H1 (cell line): ENCODE measurements around the gene RRAS. TPM values are rescaled to one million over a fixed set of nuclear protein-coding genes. Genes with fewer than 3 reads are reported as not detected.

ENCODE experiments used
- CEBPB ChIP-seq: IDR thresholded peaks from 2 replicates; pipeline ENCODE4 v1.6.1; 2012; ENCODE audit warnings: low read depth, low read length
- CHD2 ChIP-seq: IDR thresholded peaks from 2 replicates; pipeline ENCODE4 v1.6.1; 2012; ENCODE audit warnings: low read length, improper control_type of control experiment
- SIN3A ChIP-seq, 2 experiments: IDR thresholded peaks in 1 of 2; conservative IDR thresholded peaks in 1 of 2; 2 replicates each; pipeline ENCODE4 v1.6.1; 2011 to 2012; ENCODE audit warnings: low read length in 2 of 2, improper control_type of control experiment in 1 of 2, low read depth in 1 of 2, mild to moderate bottlenecking in 1 of 2
- polyA plus RNA-seq, 7 experiments: library from polyadenylated mRNA; depleted of rRNA in 3 of 7; stranded (reverse) in 5 of 7; unstranded in 2 of 7; fragments of >200 nt in 5 of 7; fragments of 200-250 nt in 2 of 7; gene quantifications; 1 replicate in 5 of 7; 2 replicates in 1 of 7; 4 replicates in 1 of 7; pipeline versions ENCODE4 v1.2.1 to v1.2.3, GENCODE V29; 2011 to 2013; ENCODE audit warnings: missing spikeins in 2 of 7, mixed read lengths in 2 of 7
- total RNA-seq: library from RNA; stranded (reverse); fragmentation: NEBNext Ultra II Directional; extraction: Animal tissue kit (Norgen Biotek cat#: 25700); gene quantifications from 2 replicates; pipeline ENCODE4 v1.2.1, GENCODE V29; 2021

Gene RRAS
- total and polyA plus RNA-seq, 2 of the 8 experiments (the other 6 are each of a cell fraction or from before 2014, with no cell fraction given): 17.7 to 49.1 TPM

DNA sequence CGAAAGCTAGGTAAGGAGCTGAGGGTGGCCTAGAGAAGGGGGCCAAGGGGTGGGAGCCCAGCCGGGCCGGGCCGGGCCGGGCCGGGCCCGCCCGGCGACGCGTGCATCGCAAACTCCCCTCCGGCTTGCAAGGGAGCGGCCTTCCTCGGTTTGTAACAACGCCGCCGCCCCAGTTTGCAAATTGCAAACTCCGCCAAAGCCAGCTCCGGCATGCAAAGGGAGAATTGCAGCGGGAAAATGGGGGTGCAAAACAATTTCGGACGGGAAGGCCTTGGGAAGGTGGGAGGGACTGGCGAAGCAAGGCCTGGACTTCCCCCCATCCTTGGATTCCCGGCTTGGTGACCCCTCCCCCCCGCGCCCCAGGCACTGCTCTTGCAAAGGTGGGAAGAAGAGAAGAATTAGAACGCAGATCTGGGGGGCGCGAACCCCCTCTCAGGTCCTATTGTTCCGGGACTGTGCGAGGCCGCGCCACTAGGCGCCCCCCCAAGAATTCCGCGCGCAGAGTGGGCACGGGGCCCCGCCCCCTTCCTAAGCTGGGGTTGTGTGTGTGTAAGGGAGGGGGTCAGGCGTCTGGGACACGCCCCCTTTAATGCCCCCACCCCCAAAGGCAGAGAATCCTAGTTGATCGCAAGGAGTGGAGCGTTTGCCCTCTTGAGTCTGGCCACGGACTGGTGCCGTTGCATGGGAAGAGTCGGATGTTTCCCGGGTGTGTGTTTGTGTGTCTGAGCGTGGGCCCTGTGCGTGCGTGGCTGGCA, 48.0 kb downstream of the RRAS start (continued):
- TF ChIP-seq CEBPB: no peak
- no peak for TF ChIP-seq CHD2
- TF ChIP-seq SIN3A (conservative IDR thresholded peaks at IDR 0.05 in 1 of 2, IDR thresholded peaks at IDR 0.05 in 1 of 2; ENCODE audit: low read depth in 1 of 2, low read length in 2 of 2): peak in 1 of 2 experiments; percentile 86; a peak in 2 of 4 replicates
